Measurements from ENCODE around the gene STX5.

Gene STX5

GRCh38 chr11:62778441-62778840 is 53.4 kb downstream of the STX5 start:
- DNase-seq: no peak

GRCh38 chr11:62777389-62777788 is 54.5 kb downstream of the STX5 start:
- no peak for DNase-seq

DNA sequence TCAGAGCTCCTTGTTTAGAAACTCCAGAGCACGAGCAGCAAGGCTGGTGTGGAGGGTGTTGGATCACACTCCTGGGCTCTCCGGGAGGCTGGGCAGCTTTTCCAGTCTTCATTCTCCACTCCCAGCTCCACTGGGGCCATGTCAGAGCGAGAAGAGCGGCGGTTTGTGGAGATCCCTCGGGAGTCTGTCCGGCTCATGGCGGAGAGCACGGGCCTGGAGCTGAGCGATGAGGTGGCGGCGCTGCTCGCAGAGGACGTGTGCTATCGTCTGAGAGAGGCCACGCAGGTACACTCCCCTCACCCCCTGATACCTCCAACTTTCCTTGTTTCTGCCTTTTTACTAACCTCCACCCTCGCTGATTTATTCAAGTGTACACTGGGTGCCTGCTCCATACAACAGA is 56.2 kb downstream of the STX5 start:
- no peak for DNase-seq

- no peak for DNase-seq
Measured at GRCh38 chr11:62774407-62774806, 57.4 kb downstream of the STX5 start.

DNA sequence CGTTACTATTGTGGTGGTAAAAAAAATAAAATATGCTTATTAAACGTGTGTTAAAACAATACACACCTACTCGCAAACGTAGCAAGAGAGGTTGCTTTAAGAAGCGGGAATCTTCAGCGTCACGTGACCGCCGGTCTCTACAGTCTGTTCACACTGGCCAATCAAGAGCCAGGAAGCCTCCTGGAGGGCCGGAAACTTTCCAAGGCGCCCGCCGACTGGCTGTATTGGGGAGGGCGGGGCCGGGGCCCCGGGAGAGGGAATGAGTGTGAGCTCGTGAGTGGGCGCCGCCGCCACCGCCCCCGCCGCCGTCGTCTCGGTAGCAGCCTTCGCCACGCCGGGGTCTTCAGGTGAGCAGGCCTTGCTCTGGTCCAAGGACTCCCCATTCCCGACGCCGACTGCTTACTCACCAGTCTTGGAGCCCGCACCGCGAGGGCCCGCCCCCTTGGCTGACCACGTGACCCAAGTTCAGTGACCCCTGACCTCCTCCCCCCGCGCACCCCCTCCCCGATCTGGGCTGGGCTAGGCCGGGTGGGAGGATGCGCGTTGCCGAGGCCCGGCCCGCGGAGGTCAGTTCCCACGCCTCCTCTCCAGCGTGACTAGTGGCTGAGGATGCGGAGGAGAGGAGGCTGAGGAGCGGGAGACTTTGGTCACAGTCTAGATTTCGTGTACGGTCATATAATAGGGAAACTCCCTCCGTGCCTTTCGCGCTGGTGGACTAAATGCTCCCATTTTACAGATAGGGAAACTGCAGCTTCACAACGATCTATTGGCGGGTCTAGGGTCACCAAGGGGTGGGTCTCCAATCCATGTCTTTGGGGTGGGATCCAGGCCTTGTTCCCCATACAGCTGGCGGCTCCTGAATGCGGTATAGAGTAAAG is 60.5 kb downstream of the STX5 start, which contains the start of gene TAF6L:
Gene TAF6L (plus strand): TSS at position 253 of the 878 bp plus-strand sequence. CDS start 4,388 bp downstream, outside the sequence.
- DNase-seq: peak; percentile 98

DNA sequence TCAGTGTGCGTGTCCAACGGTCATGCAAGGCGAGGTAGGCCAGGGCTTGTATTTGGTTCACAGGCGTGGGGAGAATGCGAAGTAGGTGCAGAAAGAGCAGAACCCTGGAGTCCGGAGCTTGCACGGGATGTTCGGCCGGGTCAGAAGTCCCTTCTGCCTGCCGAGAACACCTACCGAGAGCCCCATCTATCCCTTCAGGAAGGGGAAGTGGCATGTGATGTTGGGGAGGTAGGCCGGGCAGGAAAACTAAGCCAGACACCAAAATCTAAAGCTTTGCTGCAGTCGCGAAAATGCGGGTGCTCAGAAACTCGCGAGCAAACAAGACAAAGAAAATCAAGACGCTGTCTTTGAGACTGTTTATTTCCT is 61.1 kb downstream of the STX5 start:
- peak; percentile 50 for DNase-seq

GRCh38 chr11:62760867-62761227 is 71.0 kb downstream of the STX5 start:
- peak; percentile 7 for DNase-seq

DNA sequence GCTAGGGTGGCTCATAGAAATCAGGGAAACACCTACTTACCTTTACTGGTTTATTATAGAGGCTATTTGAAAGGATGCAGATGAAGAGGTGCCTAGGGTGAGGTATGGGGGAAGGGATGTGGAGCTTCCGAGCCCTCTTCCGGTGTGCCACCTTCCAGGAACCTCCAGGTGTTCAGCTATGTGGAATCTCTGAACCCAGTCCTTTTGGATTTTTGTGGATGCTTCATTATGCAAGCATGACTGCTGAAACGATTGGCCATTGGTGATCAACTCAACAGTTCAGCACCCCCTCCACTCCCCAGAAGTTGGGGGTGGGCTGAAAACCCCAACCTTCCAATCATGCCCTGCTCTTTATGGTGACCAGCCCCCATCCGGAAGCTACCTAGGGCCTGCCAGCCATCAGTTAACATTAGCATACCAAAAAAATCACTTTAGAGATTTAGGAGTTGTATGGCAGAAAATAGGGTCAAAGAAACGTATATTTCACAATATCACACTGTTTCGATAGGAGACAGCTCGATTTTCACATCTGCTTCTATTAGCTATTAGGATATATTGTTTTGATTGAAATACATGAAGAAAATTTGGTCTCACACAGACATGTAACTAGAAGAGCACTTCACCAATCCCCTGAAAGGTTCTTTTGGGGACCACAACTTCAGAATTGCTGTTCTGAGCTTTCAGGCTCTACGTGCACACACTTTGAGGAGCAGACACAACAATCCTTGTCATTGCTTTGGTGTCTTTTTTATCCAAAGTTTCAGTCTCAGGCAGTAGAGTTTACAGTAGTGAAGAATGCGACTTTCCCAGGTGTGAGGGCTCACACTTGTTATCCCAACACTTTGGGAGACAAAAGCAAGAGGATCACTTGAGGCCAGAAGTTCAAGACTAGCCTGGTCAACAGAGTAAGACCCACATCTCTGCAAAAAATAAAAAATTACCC is 73.7 kb downstream of the STX5 start:
- no peak for DNase-seq

All from NCI-H345 (cell line).